GM19324 (cell line): Measurements from ENCODE around the gene MEI4.
"Not testable (repeated sequence)": the region's sequence is repeated elsewhere in the genome, so short reads cannot be mapped to it uniquely, and the experiment has no call there.

Experiments
- ATAC-seq: cut with Tn5 transposase; IDR thresholded peaks from one replicate; pipeline ENCODE4 v1.9.1; 2021; ENCODE audit warnings: mild to moderate bottlenecking, moderate library complexity; ENCODE audit not compliant: unreplicated experiment, low FRiP score

MEI4 gene

GRCh38 chr6:77652739-77653138, at the start of gene MEI4:
Gene MEI4 (plus strand): TSS chr6:77653039. CDS start chr6:77690672, 37,633 bp downstream.
- ATAC-seq: no peak

GRCh38 chr6:77604476-77604875, 48.4 kb upstream of the MEI4 start:
- ATAC-seq: no peak

- no peak for ATAC-seq
Measured at GRCh38 chr6:77607004-77607403, 45.8 kb upstream of the MEI4 start.

- ATAC-seq: no peak
Measured at GRCh38 chr6:77609106-77609505, 43.7 kb upstream of the MEI4 start.

- ATAC-seq: no peak
Measured at GRCh38 chr6:77619114-77619513, 33.7 kb upstream of the MEI4 start.

GRCh38 chr6:77620278-77620882, 32.5 kb upstream of the MEI4 start:
- ATAC-seq: no peak

GRCh38 chr6:77624515-77624914, 28.3 kb upstream of the MEI4 start:
- ATAC-seq: no peak

- ATAC-seq: no peak
Measured at GRCh38 chr6:77626426-77626825, 26.4 kb upstream of the MEI4 start.

GRCh38 chr6:77630014-77630413, 22.8 kb upstream of the MEI4 start:
- no peak for ATAC-seq

GRCh38 chr6:77633471-77633870, 19.4 kb upstream of the MEI4 start:
- ATAC-seq: no peak

GRCh38 chr6:77633993-77634715, 18.7 kb upstream of the MEI4 start:
- ATAC-seq: no peak

GRCh38 chr6:77638129-77638830, 14.6 kb upstream of the MEI4 start:
- ATAC-seq: no peak

GRCh38 chr6:77644102-77644705, 8.6 kb upstream of the MEI4 start:
- no peak for ATAC-seq

GRCh38 chr6:77650098-77650663, 2.7 kb upstream of the MEI4 start:
- no peak for ATAC-seq

GRCh38 chr6:77653816-77654215, 977 bp downstream of the MEI4 start:
- ATAC-seq: no peak

- not testable (repeated sequence) for ATAC-seq
Measured at GRCh38 chr6:77655035-77655434, 2.2 kb downstream of the MEI4 start.

GRCh38 chr6:77656999-77657764, 4.3 kb downstream of the MEI4 start:
- no peak for ATAC-seq

GRCh38 chr6:77666340-77666739, 13.5 kb downstream of the MEI4 start:
- no peak for ATAC-seq

GRCh38 chr6:77666846-77667245, 14.0 kb downstream of the MEI4 start:
- no peak for ATAC-seq

- no peak for ATAC-seq
Measured at GRCh38 chr6:77669913-77670312, 17.1 kb downstream of the MEI4 start.
